ENCODE measurements around the gene GFI1.

DNA sequence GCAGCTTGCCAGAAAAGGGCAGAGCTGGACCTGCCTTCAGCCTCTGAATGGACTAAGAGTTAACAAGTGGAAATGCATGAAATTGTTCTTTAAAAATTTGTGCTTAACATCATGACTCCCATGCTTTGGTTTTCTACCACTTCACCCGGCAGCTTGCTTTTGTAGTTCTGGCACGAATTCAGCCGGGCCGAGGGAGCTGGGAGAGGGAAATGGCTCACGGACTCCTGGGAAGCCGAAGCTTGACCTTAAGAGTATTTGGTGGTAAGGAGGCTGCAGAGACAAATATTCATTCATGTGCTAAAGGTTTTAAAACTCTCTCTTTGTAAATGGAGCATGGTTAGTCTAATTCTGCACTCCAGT, 17.2 kb upstream of the GFI1 start:
- TF ChIP-seq, protein P1, sequence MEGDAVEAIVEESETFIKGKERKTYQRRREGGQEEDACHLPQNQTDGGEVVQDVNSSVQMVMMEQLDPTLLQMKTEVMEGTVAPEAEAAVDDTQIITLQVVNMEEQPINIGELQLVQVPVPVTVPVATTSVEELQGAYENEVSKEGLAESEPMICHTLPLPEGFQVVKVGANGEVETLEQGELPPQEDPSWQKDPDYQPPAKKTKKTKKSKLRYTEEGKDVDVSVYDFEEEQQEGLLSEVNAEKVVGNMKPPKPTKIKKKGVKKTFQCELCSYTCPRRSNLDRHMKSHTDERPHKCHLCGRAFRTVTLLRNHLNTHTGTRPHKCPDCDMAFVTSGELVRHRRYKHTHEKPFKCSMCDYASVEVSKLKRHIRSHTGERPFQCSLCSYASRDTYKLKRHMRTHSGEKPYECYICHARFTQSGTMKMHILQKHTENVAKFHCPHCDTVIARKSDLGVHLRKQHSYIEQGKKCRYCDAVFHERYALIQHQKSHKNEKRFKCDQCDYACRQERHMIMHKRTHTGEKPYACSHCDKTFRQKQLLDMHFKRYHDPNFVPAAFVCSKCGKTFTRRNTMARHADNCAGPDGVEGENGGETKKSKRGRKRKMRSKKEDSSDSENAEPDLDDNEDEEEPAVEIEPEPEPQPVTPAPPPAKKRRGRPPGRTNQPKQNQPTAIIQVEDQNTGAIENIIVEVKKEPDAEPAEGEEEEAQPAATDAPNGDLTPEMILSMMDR (IDR thresholded peaks at IDR 0.05 in 8 of 11, conservative IDR thresholded peaks at IDR 0.05 in 3 of 11), result no peak
- TF ChIP-seq POLR2A (IDR thresholded peaks at IDR 0.05) (no peak), POLR2AphosphoS5 (IDR thresholded peaks at IDR 0.05) (no peak)
